ENCODE data around the gene GJB1.
"Not testable (repeated sequence)": the region's sequence is repeated elsewhere in the genome, so short reads cannot be mapped to it uniquely, and the experiment has no call there.

GJB1 gene

GRCh38 chrX:71222929-71223328, at the start of gene GJB1:
Gene GJB1, plus strand, starts transcription at chrX:71223224. Its CDS starts 484 bp downstream, at chrX:71223708.
- DNase-seq (ENCODE audit: low read depth): no peak

GRCh38 chrX:71173440-71173839, 49.6 kb upstream of the GJB1 start:
- DNase-seq (ENCODE audit: low read depth): no peak

- no peak for DNase-seq (ENCODE audit: low read depth)
Measured at GRCh38 chrX:71174795-71175194, 48.2 kb upstream of the GJB1 start.

- DNase-seq (ENCODE audit: low read depth): no peak
Measured at GRCh38 chrX:71175531-71175930, 47.5 kb upstream of the GJB1 start.

- no peak for DNase-seq (ENCODE audit: low read depth)
Measured at GRCh38 chrX:71177327-71177726, 45.7 kb upstream of the GJB1 start.

GRCh38 chrX:71178908-71179307, 44.1 kb upstream of the GJB1 start:
- DNase-seq (ENCODE audit: low read depth): peak; percentile 21

GRCh38 chrX:71180579-71181265, 42.3 kb upstream of the GJB1 start:
- DNase-seq (ENCODE audit: low read depth): not testable (repeated sequence)

- peak; percentile 17 for DNase-seq (ENCODE audit: low read depth)
Measured at GRCh38 chrX:71181558-71181909, 41.5 kb upstream of the GJB1 start.

GRCh38 chrX:71181910-71182799, 40.9 kb upstream of the GJB1 start:
- peak; percentile 69 for DNase-seq (ENCODE audit: low read depth)

GRCh38 chrX:71182871-71183270, 40.2 kb upstream of the GJB1 start:
- no peak for DNase-seq (ENCODE audit: low read depth)

- DNase-seq (ENCODE audit: low read depth): no peak
Measured at GRCh38 chrX:71183341-71183740, 39.7 kb upstream of the GJB1 start.

- DNase-seq (ENCODE audit: low read depth): no peak
Measured at GRCh38 chrX:71184092-71184491, 38.9 kb upstream of the GJB1 start.

- no peak for DNase-seq (ENCODE audit: low read depth)
Measured at GRCh38 chrX:71184803-71185495, 38.1 kb upstream of the GJB1 start.

GRCh38 chrX:71191248-71191647, 31.8 kb upstream of the GJB1 start:
- no peak for DNase-seq (ENCODE audit: low read depth)

GRCh38 chrX:71195964-71196649, 26.9 kb upstream of the GJB1 start:
- no peak for DNase-seq (ENCODE audit: low read depth)

GRCh38 chrX:71198066-71198465, 25.0 kb upstream of the GJB1 start:
- DNase-seq (ENCODE audit: low read depth): no peak

- DNase-seq (ENCODE audit: low read depth): no peak
Measured at GRCh38 chrX:71199252-71200008, 23.6 kb upstream of the GJB1 start.

- DNase-seq (ENCODE audit: low read depth): no peak
Measured at GRCh38 chrX:71210816-71211215, 12.2 kb upstream of the GJB1 start.

- DNase-seq (ENCODE audit: low read depth): no peak
Measured at GRCh38 chrX:71212536-71212935, 10.5 kb upstream of the GJB1 start.

- no peak for DNase-seq (ENCODE audit: low read depth)
Measured at GRCh38 chrX:71214152-71214551, 8.9 kb upstream of the GJB1 start.

GRCh38 chrX:71214604-71215337, 8.3 kb upstream of the GJB1 start:
- DNase-seq (ENCODE audit: low read depth): no peak
